Regular cardiac myocyte (primary cell): ENCODE measurements around the gene HUWE1. TPM values are rescaled to one million over a fixed set of nuclear protein-coding genes. Genes with fewer than 3 reads are reported as not detected.

Experiments
- total RNA-seq: library from RNA; depleted of rRNA; stranded (reverse); fragments of >200 nt; gene quantifications from 2 replicates; pipeline ENCODE4 v1.2.3, GENCODE V29; 2014

The HUWE1 gene, protein sequence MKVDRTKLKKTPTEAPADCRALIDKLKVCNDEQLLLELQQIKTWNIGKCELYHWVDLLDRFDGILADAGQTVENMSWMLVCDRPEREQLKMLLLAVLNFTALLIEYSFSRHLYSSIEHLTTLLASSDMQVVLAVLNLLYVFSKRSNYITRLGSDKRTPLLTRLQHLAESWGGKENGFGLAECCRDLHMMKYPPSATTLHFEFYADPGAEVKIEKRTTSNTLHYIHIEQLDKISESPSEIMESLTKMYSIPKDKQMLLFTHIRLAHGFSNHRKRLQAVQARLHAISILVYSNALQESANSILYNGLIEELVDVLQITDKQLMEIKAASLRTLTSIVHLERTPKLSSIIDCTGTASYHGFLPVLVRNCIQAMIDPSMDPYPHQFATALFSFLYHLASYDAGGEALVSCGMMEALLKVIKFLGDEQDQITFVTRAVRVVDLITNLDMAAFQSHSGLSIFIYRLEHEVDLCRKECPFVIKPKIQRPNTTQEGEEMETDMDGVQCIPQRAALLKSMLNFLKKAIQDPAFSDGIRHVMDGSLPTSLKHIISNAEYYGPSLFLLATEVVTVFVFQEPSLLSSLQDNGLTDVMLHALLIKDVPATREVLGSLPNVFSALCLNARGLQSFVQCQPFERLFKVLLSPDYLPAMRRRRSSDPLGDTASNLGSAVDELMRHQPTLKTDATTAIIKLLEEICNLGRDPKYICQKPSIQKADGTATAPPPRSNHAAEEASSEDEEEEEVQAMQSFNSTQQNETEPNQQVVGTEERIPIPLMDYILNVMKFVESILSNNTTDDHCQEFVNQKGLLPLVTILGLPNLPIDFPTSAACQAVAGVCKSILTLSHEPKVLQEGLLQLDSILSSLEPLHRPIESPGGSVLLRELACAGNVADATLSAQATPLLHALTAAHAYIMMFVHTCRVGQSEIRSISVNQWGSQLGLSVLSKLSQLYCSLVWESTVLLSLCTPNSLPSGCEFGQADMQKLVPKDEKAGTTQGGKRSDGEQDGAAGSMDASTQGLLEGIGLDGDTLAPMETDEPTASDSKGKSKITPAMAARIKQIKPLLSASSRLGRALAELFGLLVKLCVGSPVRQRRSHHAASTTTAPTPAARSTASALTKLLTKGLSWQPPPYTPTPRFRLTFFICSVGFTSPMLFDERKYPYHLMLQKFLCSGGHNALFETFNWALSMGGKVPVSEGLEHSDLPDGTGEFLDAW (N-terminal part only)
- 70.2 and 102 TPM in 2 replicates for total RNA-seq

DNA sequence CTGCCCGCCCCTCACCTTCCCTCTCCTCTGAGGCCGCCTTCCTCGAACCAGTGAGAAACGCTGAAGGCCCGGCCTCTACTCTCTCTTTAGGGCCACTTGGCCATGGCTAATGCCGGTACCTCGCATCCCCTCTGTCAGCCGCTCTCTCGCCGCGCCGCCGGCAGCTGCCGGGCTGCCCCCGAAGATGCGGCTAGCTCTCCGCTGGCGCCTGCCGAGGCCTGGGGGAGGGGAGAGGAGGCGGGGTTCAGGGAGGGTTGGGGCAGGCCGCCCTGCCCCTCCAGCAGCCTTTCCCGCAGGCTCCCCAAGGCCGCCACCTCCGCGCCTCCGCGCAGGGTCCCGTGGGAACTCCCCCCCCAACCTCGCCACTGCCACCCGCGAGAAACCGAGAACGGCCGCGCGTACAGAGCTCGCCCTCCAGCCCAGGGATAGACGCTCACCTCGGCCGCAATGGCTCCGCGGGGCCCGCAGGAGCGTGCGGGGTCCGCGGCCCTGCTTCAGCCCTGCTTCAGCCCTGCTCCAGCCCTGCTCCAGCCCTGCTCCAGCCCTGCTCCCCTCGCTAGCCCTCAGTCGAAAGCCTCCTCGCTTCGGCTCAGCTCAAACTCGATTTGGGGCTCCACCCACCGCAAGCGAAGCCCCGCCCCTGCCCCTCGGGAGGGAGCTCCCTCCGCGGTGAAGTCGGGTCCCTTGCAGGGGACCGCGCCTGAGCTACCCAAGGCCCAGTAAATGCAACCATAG lies at the start of gene HUWE1:
TSS of gene HUWE1 (minus strand) at position 569 of the 735 bp plus-strand sequence. CDS start 32,612 bp downstream, outside the sequence.

